Adipocyte (in vitro differentiated cells): ENCODE results near the gene PRSS3.
"Not testable (repeated sequence)": the region's sequence is repeated elsewhere in the genome, so short reads cannot be mapped to it uniquely, and the experiment has no call there.

ENCODE experiments used
- DNase-seq: peaks from one replicate; pipeline ENCODE4 v3.0.0-alpha.2; 2015; ENCODE audit warnings: low read depth
- H3K27me3 ChIP-seq: replicated peaks from 2 replicates; pipeline ENCODE4 v1.7.0; 2013; ENCODE audit warnings: mild to moderate bottlenecking, low read length, moderate library complexity; ENCODE audit not compliant: control insufficient read depth, insufficient read depth
- H3K36me3 ChIP-seq: 2 replicates; pipeline ENCODE4 v1.7.0; 2013; ENCODE audit warnings: low read length, mild to moderate bottlenecking, moderate library complexity; ENCODE audit not compliant: control insufficient read depth, insufficient read depth, severe bottlenecking
- H3K4me1 ChIP-seq: 2 replicates; pipeline ENCODE4 v1.7.0; 2013; ENCODE audit warnings: mild to moderate bottlenecking, low read length, moderate library complexity; ENCODE audit not compliant: control insufficient read depth, insufficient read depth
- H3K4me3 ChIP-seq: 2 replicates; pipeline ENCODE4 v1.7.0; 2013; ENCODE audit warnings: mild to moderate bottlenecking, low read length, moderate library complexity
- H3K9ac ChIP-seq: 2 replicates; pipeline ENCODE4 v1.7.0; 2013; ENCODE audit warnings: mild to moderate bottlenecking, low read length, moderate library complexity
- H3K9me3 ChIP-seq: 2 replicates; pipeline ENCODE4 v1.7.0; 2013; ENCODE audit warnings: mild to moderate bottlenecking, low read length, moderate library complexity; ENCODE audit not compliant: control insufficient read depth

PRSS3 gene

GRCh38 chr9:33801943-33802500 is 6.7 kb downstream of the PRSS3 start:
- not testable (repeated sequence) for H3K36me3 ChIP-seq

GRCh38 chr9:33804196-33804595 is 8.8 kb downstream of the PRSS3 start:
- H3K9ac ChIP-seq, H3K9me3 ChIP-seq, H3K4me1 ChIP-seq, DNase-seq, H3K4me3 ChIP-seq, H3K36me3 ChIP-seq, H3K27me3 ChIP-seq: not testable (repeated sequence)

More at GRCh38 chr9:33801943-33802500, 6.7 kb downstream of the PRSS3 start:
- not testable (repeated sequence) for H3K4me3 ChIP-seq, H3K9me3 ChIP-seq, DNase-seq, H3K4me1 ChIP-seq, H3K9ac ChIP-seq
- H3K27me3 ChIP-seq: peaks cover 13% of the 10 kb centered on the region

- not testable (repeated sequence) for H3K4me3 ChIP-seq, H3K27me3 ChIP-seq, H3K36me3 ChIP-seq, H3K9me3 ChIP-seq, DNase-seq, H3K9ac ChIP-seq, H3K4me1 ChIP-seq
These were observed 11.8 kb downstream of the PRSS3 start for GRCh38 chr9:33807156-33807555.

GRCh38 chr9:33808979-33809322 is 13.6 kb downstream of the PRSS3 start:
- not testable (repeated sequence) for H3K9me3 ChIP-seq, H3K36me3 ChIP-seq, DNase-seq, H3K27me3 ChIP-seq, H3K4me3 ChIP-seq, H3K9ac ChIP-seq, H3K4me1 ChIP-seq

GRCh38 chr9:33809506-33809905 is 14.1 kb downstream of the PRSS3 start:
- no peaks in the 10 kb centered on the region for H3K36me3 ChIP-seq
- no peak overlapping the region for H3K4me3 ChIP-seq
- peaks cover 14% of the 10 kb centered on the region for H3K4me1 ChIP-seq
- H3K9me3 ChIP-seq: no peaks in the 10 kb centered on the region
- no peak overlapping the region for H3K9ac ChIP-seq
- H3K27me3 ChIP-seq: no peaks in the 10 kb centered on the region
- no peak for DNase-seq

- Histone ChIP-seq H3K4me1 (peaks cover 32% of the 10 kb centered on the region), H3K9me3 (no peaks in the 10 kb centered on the region), H3K4me3 (peak overlapping the region; percentile 29), H3K36me3 (no peaks in the 10 kb centered on the region), H3K9ac (peak overlapping the region; percentile 51), H3K27me3 (no peaks in the 10 kb centered on the region)
- DNase-seq: peak; percentile 86
These were observed 18.6 kb downstream of the PRSS3 start for GRCh38 chr9:33813712-33814641.

GRCh38 chr9:33815781-33816180 is 20.4 kb downstream of the PRSS3 start:
- no peaks in the 10 kb centered on the region for H3K9me3 ChIP-seq
- peak overlapping the region; percentile 91 for H3K9ac ChIP-seq
- H3K36me3 ChIP-seq: no peaks in the 10 kb centered on the region
- H3K4me1 ChIP-seq: peaks cover 46% of the 10 kb centered on the region
- H3K4me3 ChIP-seq: peak overlapping the region; percentile 85
- no peaks in the 10 kb centered on the region for H3K27me3 ChIP-seq
- DNase-seq: no peak

- peak within 1 kb of the TSS; percentile 99 for H3K9ac ChIP-seq
- H3K4me1 ChIP-seq: peaks cover 52% of the 10 kb centered on the region
- no peaks in the 10 kb centered on the region for H3K36me3 ChIP-seq
- no peaks in the 10 kb centered on the region for H3K27me3 ChIP-seq
- no peaks in the 10 kb centered on the region for H3K9me3 ChIP-seq
- DNase-seq: peak; percentile 95
- peak within 1 kb of the TSS; percentile 92 for H3K4me3 ChIP-seq
These were observed 21.2 kb downstream of the PRSS3 start, which contains the start of gene UBE2R2 for GRCh38 chr9:33816327-33817252. Gene UBE2R2, plus strand, starts transcription at chr9:33817160. Its CDS starts 598 bp downstream, at chr9:33817758.

- H3K4me3 ChIP-seq: peak overlapping the region; percentile 92
- H3K9ac ChIP-seq: peak overlapping the region; percentile 99
- no peaks in the 10 kb centered on the region for H3K9me3 ChIP-seq
- peaks cover 52% of the 10 kb centered on the region for H3K4me1 ChIP-seq
- no peaks in the 10 kb centered on the region for H3K27me3 ChIP-seq
- DNase-seq: peak; percentile 72
- H3K36me3 ChIP-seq: no peaks in the 10 kb centered on the region
These were observed 22.2 kb downstream of the PRSS3 start for GRCh38 chr9:33817327-33818166.

- no peaks in the 10 kb centered on the region for H3K27me3 ChIP-seq
- H3K4me1 ChIP-seq: peaks cover 51% of the 10 kb centered on the region
- no peaks in the 10 kb centered on the region for H3K36me3 ChIP-seq
- no peaks in the 10 kb centered on the region for H3K9me3 ChIP-seq
- DNase-seq: no peak
- H3K9ac ChIP-seq: peak overlapping the region; percentile 99
- H3K4me3 ChIP-seq: peak overlapping the region; percentile 92
These were observed 22.9 kb downstream of the PRSS3 start for GRCh38 chr9:33818167-33818846.
